T-helper 2 cell (primary cell): ENCODE measurements around the gene ERI2.

ENCODE experiments used
- DNase-seq, 5 experiments: peaks; one replicate each; pipeline versions ENCODE4 v3.0.0 to v3.0.0-alpha.2; 2012 to 2022
- total RNA-seq, 2 donors: gene quantifications; one replicate each; lab custom pipeline; 2026; lab: John Stamatoyannopoulos, UW

ERI2 gene
- 0.62 to 4.1 reads per million in 2 donors for total RNA-seq

GRCh38 chr16:20806168-20807050 lies at the start of gene ERI2, which contains the start of gene REXO5:
Gene ERI2, minus strand, starts transcription at chr16:20806472. Its CDS starts 42 bp downstream, at chr16:20806430.
Gene REXO5, plus strand, starts transcription at chr16:20806527. Its CDS starts 427 bp downstream, at chr16:20806954.
- peak; percentile 44 to 85 (median 64) for DNase-seq

- DNase-seq, result no peak
Measured at GRCh38 chr16:20854963-20855362, 48.7 kb upstream of the ERI2 start.

- no peak for DNase-seq
Measured at GRCh38 chr16:20853981-20854620, 47.8 kb upstream of the ERI2 start.

GRCh38 chr16:20853143-20853542 lies 46.9 kb upstream of the ERI2 start:
- DNase-seq, result no peak

- no peak for DNase-seq
Measured at GRCh38 chr16:20851601-20852000, 45.3 kb upstream of the ERI2 start.

- no peak for DNase-seq
Measured at GRCh38 chr16:20850981-20851380, 44.7 kb upstream of the ERI2 start.

GRCh38 chr16:20849589-20850390 lies 43.5 kb upstream of the ERI2 start:
- peak in 3 of 5 experiments; percentile 39 to 49 (median 40) for DNase-seq

- no peak for DNase-seq
Measured at GRCh38 chr16:20847550-20847949, 41.3 kb upstream of the ERI2 start.

- no peak for DNase-seq
Measured at GRCh38 chr16:20846551-20846950, 40.3 kb upstream of the ERI2 start.

GRCh38 chr16:20846030-20846429 lies 39.8 kb upstream of the ERI2 start:
- DNase-seq, result no peak

- no peak for DNase-seq
Measured at GRCh38 chr16:20844588-20844987, 38.3 kb upstream of the ERI2 start.

- DNase-seq, result peak in 2 of 5 experiments; percentile 7 to 47
Measured at GRCh38 chr16:20844054-20844453, 37.8 kb upstream of the ERI2 start.

GRCh38 chr16:20839504-20839903 lies 33.2 kb upstream of the ERI2 start:
- no peak for DNase-seq

GRCh38 chr16:20838240-20838639 lies 32.0 kb upstream of the ERI2 start:
- no peak for DNase-seq

GRCh38 chr16:20833086-20833485 lies 26.8 kb upstream of the ERI2 start:
- no peak for DNase-seq

GRCh38 chr16:20830372-20830771 lies 24.1 kb upstream of the ERI2 start:
- DNase-seq, result no peak

GRCh38 chr16:20829536-20829935 lies 23.3 kb upstream of the ERI2 start:
- no peak for DNase-seq

GRCh38 chr16:20826039-20826566 lies 19.8 kb upstream of the ERI2 start:
- no peak for DNase-seq

- DNase-seq, result no peak
Measured at GRCh38 chr16:20822521-20823325, 16.5 kb upstream of the ERI2 start.

- DNase-seq, result no peak
Measured at GRCh38 chr16:20821682-20822081, 15.4 kb upstream of the ERI2 start.

GRCh38 chr16:20818929-20819585 lies 12.8 kb upstream of the ERI2 start:
- DNase-seq, result no peak
